Measurements from ENCODE around the gene FAM210A.

DNA sequence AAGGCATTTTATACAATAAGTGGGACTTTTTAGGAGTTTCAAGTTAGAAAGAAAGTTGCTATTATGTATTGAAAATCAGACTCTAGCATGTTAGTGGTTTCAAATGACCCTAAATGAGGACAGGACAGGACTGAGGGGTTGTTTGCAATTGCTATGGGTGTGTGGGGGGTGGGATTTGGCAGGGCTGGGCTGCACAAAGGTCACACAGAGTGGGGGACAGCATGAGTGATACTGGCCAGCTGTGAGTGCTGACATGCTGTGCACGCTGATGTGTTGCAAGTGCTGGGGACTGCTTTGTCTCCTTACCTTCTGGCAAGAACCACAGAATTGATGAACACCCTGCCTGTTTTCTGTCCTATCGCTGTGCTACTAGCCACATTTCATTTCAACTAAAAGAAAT is 29.9 kb upstream of the FAM210A start:
- TF ChIP-seq, protein P1, sequence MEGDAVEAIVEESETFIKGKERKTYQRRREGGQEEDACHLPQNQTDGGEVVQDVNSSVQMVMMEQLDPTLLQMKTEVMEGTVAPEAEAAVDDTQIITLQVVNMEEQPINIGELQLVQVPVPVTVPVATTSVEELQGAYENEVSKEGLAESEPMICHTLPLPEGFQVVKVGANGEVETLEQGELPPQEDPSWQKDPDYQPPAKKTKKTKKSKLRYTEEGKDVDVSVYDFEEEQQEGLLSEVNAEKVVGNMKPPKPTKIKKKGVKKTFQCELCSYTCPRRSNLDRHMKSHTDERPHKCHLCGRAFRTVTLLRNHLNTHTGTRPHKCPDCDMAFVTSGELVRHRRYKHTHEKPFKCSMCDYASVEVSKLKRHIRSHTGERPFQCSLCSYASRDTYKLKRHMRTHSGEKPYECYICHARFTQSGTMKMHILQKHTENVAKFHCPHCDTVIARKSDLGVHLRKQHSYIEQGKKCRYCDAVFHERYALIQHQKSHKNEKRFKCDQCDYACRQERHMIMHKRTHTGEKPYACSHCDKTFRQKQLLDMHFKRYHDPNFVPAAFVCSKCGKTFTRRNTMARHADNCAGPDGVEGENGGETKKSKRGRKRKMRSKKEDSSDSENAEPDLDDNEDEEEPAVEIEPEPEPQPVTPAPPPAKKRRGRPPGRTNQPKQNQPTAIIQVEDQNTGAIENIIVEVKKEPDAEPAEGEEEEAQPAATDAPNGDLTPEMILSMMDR (IDR thresholded peaks at IDR 0.05; ENCODE audit: borderline replicate concordance, extremely low read depth, low read length, poor library complexity, severe bottlenecking) = no peak
- no peak for TF ChIP-seq EZH2 (IDR thresholded peaks at IDR 0.05; ENCODE audit: borderline replicate concordance, low read depth, low read length, severe bottlenecking)

Data from DND-41 (cell line).